ENCODE data around the gene DEFB121. TPM values are rescaled to one million over a fixed set of nuclear protein-coding genes. Genes with fewer than 3 reads are reported as not detected.

Gene DEFB121
- not detected in 2 replicates for total RNA-seq (2021)
- Bru-seq, nascent RNA = not detected
- BruChase-seq, experiment 1, labeled RNA remaining after a 2-hour chase = not detected
- not detected for BruChase-seq, experiment 2, labeled RNA remaining after a 6-hour chase
- long read RNA-seq = 0 reads

- Histone ChIP-seq H3K9me3 (ENCODE audit: low read depth, low read length, poor library complexity, severe bottlenecking) (no peaks in the 10 kb centered on the region), H3K4me1 (ENCODE audit: insufficient read depth, low read length, poor library complexity, severe bottlenecking) (no peaks in the 10 kb centered on the region), H3K36me3 (ENCODE audit: insufficient read depth, low read length, poor library complexity, severe bottlenecking) (no peaks in the 10 kb centered on the region), H3K4me3 (ENCODE audit: low read depth, low read length, poor library complexity, severe bottlenecking) (no peak within 1 kb of the TSS), H3K27me3 (replicated peaks; ENCODE audit: insufficient read depth, low read depth, low read length, poor library complexity) (peaks cover 36% of the 10 kb centered on the region), H3K27ac (ENCODE audit: low read depth, low read length, poor library complexity, severe bottlenecking) (no peak within 1 kb of the TSS)
- no peak for DNase-seq (ENCODE audit: low spot score)
- POLR2A ChIA-PET (ENCODE audit: low non-redundant PET) = no interaction called here
- intact Hi-C loops (cut with micrococcal nuclease; ENCODE audit: unreplicated experiment) = no loop called here
- BruUV-seq (replicated peaks) = no TSS peak
- CTCF ChIA-PET = no interaction called here
- no peak for TF ChIP-seq EZH2 (IDR thresholded peaks at IDR 0.05; ENCODE audit: borderline replicate concordance, low read depth, low read length, poor library complexity, severe bottlenecking)
- TF ChIP-seq, protein P1, sequence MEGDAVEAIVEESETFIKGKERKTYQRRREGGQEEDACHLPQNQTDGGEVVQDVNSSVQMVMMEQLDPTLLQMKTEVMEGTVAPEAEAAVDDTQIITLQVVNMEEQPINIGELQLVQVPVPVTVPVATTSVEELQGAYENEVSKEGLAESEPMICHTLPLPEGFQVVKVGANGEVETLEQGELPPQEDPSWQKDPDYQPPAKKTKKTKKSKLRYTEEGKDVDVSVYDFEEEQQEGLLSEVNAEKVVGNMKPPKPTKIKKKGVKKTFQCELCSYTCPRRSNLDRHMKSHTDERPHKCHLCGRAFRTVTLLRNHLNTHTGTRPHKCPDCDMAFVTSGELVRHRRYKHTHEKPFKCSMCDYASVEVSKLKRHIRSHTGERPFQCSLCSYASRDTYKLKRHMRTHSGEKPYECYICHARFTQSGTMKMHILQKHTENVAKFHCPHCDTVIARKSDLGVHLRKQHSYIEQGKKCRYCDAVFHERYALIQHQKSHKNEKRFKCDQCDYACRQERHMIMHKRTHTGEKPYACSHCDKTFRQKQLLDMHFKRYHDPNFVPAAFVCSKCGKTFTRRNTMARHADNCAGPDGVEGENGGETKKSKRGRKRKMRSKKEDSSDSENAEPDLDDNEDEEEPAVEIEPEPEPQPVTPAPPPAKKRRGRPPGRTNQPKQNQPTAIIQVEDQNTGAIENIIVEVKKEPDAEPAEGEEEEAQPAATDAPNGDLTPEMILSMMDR (conservative IDR thresholded peaks at IDR 0.05; ENCODE audit: low read depth, low read length) = no peak
Observed at GRCh38 chr20:31406115-31406514, at the start of gene DEFB121. Gene DEFB121, minus strand, starts transcription at chr20:31406215. Its CDS starts 63 bp downstream, at chr20:31406152.

DNA sequence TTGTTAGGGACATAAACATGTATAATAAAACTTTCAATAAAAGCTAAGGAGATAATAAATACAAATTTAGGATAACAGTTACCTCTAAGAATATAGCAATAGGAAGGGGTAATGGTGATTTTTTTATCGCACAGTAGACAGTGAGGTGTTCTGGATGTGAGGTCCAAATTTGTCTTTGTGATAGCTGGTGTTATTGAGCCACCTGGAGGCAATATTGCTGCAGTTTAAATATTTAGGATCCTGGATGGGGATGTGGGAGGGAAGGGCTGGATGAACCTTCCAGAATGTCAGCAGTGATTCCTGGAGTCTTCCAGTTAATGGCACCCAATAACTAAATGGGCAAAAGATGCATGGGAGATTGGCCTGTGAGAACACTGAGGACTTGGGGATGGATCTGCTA is 48.3 kb upstream of the DEFB121 start:
- CTCF ChIA-PET = no interaction called here
- no peak for DNase-seq (ENCODE audit: low spot score)
- H3K4me3 ChIP-seq (ENCODE audit: low read depth, low read length, poor library complexity, severe bottlenecking) = no peak overlapping the region
- no TSS peak for BruUV-seq (replicated peaks)
- H3K27ac ChIP-seq (ENCODE audit: low read depth, low read length, poor library complexity, severe bottlenecking) = no peak overlapping the region
- no peaks in the 10 kb centered on the region for H3K9me3 ChIP-seq (ENCODE audit: low read depth, low read length, poor library complexity, severe bottlenecking)
- intact Hi-C loops (cut with micrococcal nuclease; ENCODE audit: unreplicated experiment) = no loop called here
- POLR2A ChIA-PET (ENCODE audit: low non-redundant PET) = interaction anchor here (1.0 kb wide), 1 partner anchor 693 kb away, joined by 3 read pairs; no protein-coding TSS in a partner anchor
- no peaks in the 10 kb centered on the region for H3K4me1 ChIP-seq (ENCODE audit: insufficient read depth, low read length, poor library complexity, severe bottlenecking)
- no peaks in the 10 kb centered on the region for H3K36me3 ChIP-seq (ENCODE audit: insufficient read depth, low read length, poor library complexity, severe bottlenecking)
- peaks cover 4% of the 10 kb centered on the region for H3K27me3 ChIP-seq (replicated peaks; ENCODE audit: insufficient read depth, low read depth, low read length, poor library complexity)
- no peak for TF ChIP-seq EZH2 (IDR thresholded peaks at IDR 0.05; ENCODE audit: borderline replicate concordance, low read depth, low read length, poor library complexity, severe bottlenecking)
- TF ChIP-seq, protein P1 (conservative IDR thresholded peaks at IDR 0.05; ENCODE audit: low read depth, low read length) = no peak

DNA sequence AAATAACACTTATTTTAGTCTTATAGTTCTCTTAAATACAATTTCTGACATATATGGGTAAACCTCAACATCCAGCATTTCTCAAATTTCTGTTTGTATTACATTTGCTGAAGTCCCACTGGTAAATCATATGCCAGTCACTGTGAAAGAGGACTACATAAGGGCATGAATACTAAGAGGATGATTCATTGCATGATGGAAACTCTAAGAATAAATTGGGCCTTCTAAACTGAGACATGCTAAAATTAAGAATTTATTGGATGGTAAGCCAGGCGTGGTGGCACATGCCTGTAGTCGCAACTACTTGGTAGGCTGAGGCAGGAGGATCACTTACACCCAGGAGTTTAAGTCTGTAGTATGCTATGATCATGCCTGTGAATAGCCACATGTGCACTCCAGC is 46.6 kb upstream of the DEFB121 start:
- Histone ChIP-seq H3K27me3 (replicated peaks; ENCODE audit: insufficient read depth, low read depth, low read length, poor library complexity) (no peaks in the 10 kb centered on the region), H3K9me3 (ENCODE audit: low read depth, low read length, poor library complexity, severe bottlenecking) (no peaks in the 10 kb centered on the region), H3K4me3 (ENCODE audit: low read depth, low read length, poor library complexity, severe bottlenecking) (no peak overlapping the region), H3K27ac (ENCODE audit: low read depth, low read length, poor library complexity, severe bottlenecking) (no peak overlapping the region), H3K36me3 (ENCODE audit: insufficient read depth, low read length, poor library complexity, severe bottlenecking) (no peaks in the 10 kb centered on the region), H3K4me1 (ENCODE audit: insufficient read depth, low read length, poor library complexity, severe bottlenecking) (no peaks in the 10 kb centered on the region)
- TF ChIP-seq EZH2 (IDR thresholded peaks at IDR 0.05; ENCODE audit: borderline replicate concordance, low read depth, low read length, poor library complexity, severe bottlenecking) = no peak
- TF ChIP-seq, protein P1 (conservative IDR thresholded peaks at IDR 0.05; ENCODE audit: low read depth, low read length) = no peak
- DNase-seq (ENCODE audit: low spot score) = no peak
- BruUV-seq (replicated peaks) = no TSS peak
- intact Hi-C loops (cut with micrococcal nuclease; ENCODE audit: unreplicated experiment) = no loop called here
- ChIA-PET POLR2A (ENCODE audit: low non-redundant PET) (no interaction called here), CTCF (no interaction called here)

All from A673 (cell line).